Activated CD4-positive, alpha-beta T cell treated with anti-CD3 and anti-CD28 coated beads for 36 hours (primary cell): ENCODE data around the gene CALY. TPM values are rescaled to one million over a fixed set of nuclear protein-coding genes. Genes with fewer than 3 reads are reported as not detected.

ENCODE experiments used
- ATAC-seq: fragments of 200-7000 bp; cut with Tn5 transposase; one replicate; pipeline ENCODE4 v1.10.0; 2021; ENCODE audit warnings: mild to moderate bottlenecking, moderate library complexity
- CTCF ChIA-PET: fragments of 350-600 bp; sonication (Branson Sonifier 250); formaldehyde crosslinking; loops from one replicate; lab custom pipeline; 2021; ENCODE audit warnings: antibody characterized with exemption; lab: Charles Lee
- POLR2A ChIA-PET: fragments of 350-600 bp; sonication (Branson Sonifier 250); formaldehyde crosslinking; loops from one replicate; lab custom pipeline; 2021; ENCODE audit warnings: antibody characterized with exemption, inconsistent platforms; lab: Charles Lee
- DNase-seq: peaks from one replicate; pipeline ENCODE4 v3.0.0-alpha.2; 2020
- H3K27ac Mint-ChIP-seq: one replicate; pipeline ENCODE4 v1.8.0; 2021; ENCODE audit warnings: mixed read lengths
- H3K27me3 Mint-ChIP-seq: one replicate; pipeline ENCODE4 v1.8.0; 2021; ENCODE audit warnings: mixed read lengths
- H3K36me3 Mint-ChIP-seq: one replicate; pipeline ENCODE4 v1.8.0; 2021; ENCODE audit warnings: low read depth, mixed read lengths
- H3K4me1 Mint-ChIP-seq: one replicate; pipeline ENCODE4 v1.8.0; 2021; ENCODE audit warnings: mixed read lengths
- H3K4me3 Mint-ChIP-seq: one replicate; pipeline ENCODE4 v1.8.0; 2021; ENCODE audit warnings: mild to moderate bottlenecking, moderate library complexity, mixed read lengths
- H3K9me3 Mint-ChIP-seq: one replicate; pipeline ENCODE4 v1.8.0; 2021; ENCODE audit warnings: low read depth, mixed read lengths
- intact Hi-C, 2 experiments: fragments of 100-400 bp; cut with DNase I in 1 of 2; cut with micrococcal nuclease in 1 of 2; formaldehyde crosslinking; loops; one replicate each; pipeline versions ENCODE4 v1.14.2 to v1.15.1; 2022 to 2024; cut with DNase I, micrococcal nuclease
- total RNA-seq, 2 experiments: library from RNA; stranded (reverse); gene quantifications; one replicate each; pipeline ENCODE4 v1.2.3, GENCODE V29; 2021

Gene CALY
- total RNA-seq, 2 experiments from 2014 or later, result not detected

DNA sequence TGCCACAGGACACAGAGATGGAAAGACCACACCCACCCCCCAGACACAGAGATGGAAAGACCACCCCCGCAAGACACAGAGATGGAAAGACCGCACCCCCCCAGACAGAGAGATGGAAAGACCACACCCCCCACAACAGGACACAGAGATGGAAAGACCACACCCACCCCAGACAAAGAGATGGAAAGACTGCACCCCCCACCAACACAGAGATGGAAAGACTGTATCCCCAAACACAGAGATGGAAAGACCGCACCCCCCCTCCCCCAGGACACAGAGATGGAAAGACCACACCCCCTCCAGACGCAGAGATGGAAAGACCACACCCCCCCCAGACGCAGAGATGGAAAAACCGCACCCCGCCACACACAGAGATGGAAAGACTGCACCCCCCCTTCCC is 20.0 kb downstream of the CALY start:
- ATAC-seq, result no peak
- DNase-seq, result no peak
- CTCF ChIA-PET, result interaction anchor here (1.9 kb wide), 1 partner anchor 13 kb away, joined by 7 read pairs; no protein-coding TSS in a partner anchor

DNA sequence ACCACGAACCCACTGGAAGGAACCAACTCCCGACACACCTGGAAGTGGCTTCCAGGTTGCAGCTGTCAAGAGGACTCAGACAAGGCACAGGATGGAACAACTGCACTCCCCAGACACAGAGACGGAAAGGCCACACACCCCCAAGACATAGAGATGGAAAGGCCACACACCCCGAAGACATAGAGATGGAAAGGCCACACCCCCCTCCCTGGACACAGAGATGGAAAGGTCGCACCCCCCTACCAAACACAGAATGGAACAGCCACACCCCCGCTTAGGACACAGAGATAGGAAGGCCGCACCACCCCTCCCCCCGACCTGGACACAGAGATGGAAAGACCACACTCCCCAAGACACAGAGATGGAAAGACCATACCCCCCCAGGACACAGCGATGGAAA is 20.4 kb downstream of the CALY start:
- DNase-seq, result no peak
- H3K27ac Mint-ChIP-seq, result no peak overlapping the region
- CTCF ChIA-PET, result interaction anchor here (0.6 to 1.9 kb wide), 3 partner anchors 9 to 746 kb away, joined by 4 to 7 read pairs (median 4); no protein-coding TSS in a partner anchor
- POLR2A ChIA-PET, result no interaction called here
- no peak overlapping the region for H3K4me3 Mint-ChIP-seq
- ATAC-seq, result no peak
- intact Hi-C loops, result no loop called here
- H3K36me3 Mint-ChIP-seq, result no peaks in the 10 kb centered on the region
- H3K4me1 Mint-ChIP-seq, result peaks cover 9% of the 10 kb centered on the region
- no peaks in the 10 kb centered on the region for H3K9me3 Mint-ChIP-seq
- peaks cover 10% of the 10 kb centered on the region for H3K27me3 Mint-ChIP-seq

More for the DNA sequence above, 20.0 kb downstream of the CALY start:
- H3K9me3 Mint-ChIP-seq, result no peaks in the 10 kb centered on the region
- peaks cover 10% of the 10 kb centered on the region for H3K27me3 Mint-ChIP-seq
- POLR2A ChIA-PET, result no interaction called here
- H3K4me3 Mint-ChIP-seq, result no peak overlapping the region
- intact Hi-C loops, result no loop called here
- H3K36me3 Mint-ChIP-seq, result no peaks in the 10 kb centered on the region
- H3K4me1 Mint-ChIP-seq, result peaks cover 9% of the 10 kb centered on the region
- H3K27ac Mint-ChIP-seq, result no peak overlapping the region

DNA sequence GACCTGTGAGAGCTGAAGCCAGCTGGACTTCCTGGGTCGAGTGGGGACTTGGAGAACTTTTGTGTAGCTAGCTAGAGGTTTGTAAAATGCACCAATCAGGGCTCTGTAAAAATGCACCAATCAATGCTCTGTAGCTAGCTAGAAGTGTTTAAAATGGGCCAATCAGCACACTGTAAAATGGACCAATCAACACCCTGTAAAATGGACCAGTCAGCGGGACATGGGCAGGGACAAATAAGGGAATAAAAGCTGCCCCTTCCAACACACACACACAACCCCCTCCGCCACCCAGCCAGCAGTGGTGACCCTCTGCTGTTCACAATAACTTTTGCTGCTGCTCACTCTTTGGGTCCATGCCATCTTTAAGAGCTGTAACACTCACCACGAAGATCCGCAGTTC is 20.8 kb downstream of the CALY start:
- no peak overlapping the region for H3K27ac Mint-ChIP-seq
- ATAC-seq (no peak), DNase-seq (no peak)
- no peaks in the 10 kb centered on the region for H3K9me3 Mint-ChIP-seq
- peaks cover under 1% of the 10 kb centered on the region for H3K36me3 Mint-ChIP-seq
- no peak overlapping the region for H3K4me3 Mint-ChIP-seq
- H3K4me1 Mint-ChIP-seq, result peaks cover 9% of the 10 kb centered on the region
- intact Hi-C loops, result no loop called here
- peaks cover 10% of the 10 kb centered on the region for H3K27me3 Mint-ChIP-seq
- ChIA-PET POLR2A (no interaction called here), CTCF (interaction anchor here (0.6 to 1.9 kb wide), 4 partner anchors 9 to 745 kb away, joined by 4 to 7 read pairs (median 4); no protein-coding TSS in a partner anchor)

DNA sequence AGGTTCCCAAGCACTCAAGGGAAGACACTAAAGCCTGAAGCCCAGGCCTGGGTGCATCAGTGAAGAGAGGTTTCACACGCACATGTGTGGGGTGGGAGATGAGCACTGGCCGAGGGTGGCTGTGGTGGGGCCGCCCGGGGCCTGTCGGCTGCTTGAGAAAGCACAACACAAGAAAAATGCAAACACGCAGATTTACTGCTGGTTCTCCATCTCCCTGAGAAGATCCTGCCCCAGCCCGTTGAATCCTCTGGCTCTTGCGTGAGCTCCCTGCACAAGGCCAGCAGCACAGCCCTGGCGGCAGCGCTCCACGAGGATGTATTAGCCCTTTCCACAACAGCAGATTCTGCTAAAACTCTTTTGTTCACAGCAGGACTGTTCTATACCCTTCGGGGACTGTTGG is 21.8 kb downstream of the CALY start:
- ChIA-PET POLR2A (no interaction called here), CTCF (interaction anchor here (0.6 to 2.0 kb wide), 5 partner anchors 8 to 458 kb away, joined by 3 to 7 read pairs (median 4); no protein-coding TSS in a partner anchor)

DNA sequence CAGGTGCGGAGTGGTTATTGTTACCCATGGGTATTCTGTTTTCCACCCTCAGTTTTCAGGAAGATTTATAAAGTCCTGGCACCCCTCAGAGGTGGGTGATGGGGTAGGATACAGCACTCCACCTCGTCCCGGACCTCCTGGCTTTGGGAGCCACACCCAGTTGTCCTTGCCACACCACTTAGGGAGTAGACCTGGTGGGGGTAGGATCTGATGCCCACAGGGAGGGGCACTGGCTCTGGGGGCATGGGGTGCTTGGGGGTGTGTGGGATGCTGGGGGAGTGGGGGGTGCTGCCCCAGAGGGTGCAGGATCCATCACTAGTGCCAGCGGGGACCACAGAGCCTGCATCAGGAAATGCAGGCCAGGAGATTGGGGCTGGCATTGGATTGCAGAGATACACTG is 23.5 kb downstream of the CALY start:
- Mint-ChIP-seq H3K9me3 (no peaks in the 10 kb centered on the region), H3K27me3 (no peaks in the 10 kb centered on the region), H3K36me3 (peaks cover 9% of the 10 kb centered on the region), H3K4me3 (no peak overlapping the region), H3K27ac (no peak overlapping the region), H3K4me1 (peaks cover 6% of the 10 kb centered on the region)
- DNase-seq (no peak), ATAC-seq (no peak)
- ChIA-PET POLR2A (no interaction called here), CTCF (interaction anchor here (0.7 to 0.9 kb wide), 2 partner anchors 44 to 52 kb away, joined by 3 read pairs; no protein-coding TSS in a partner anchor)
- intact Hi-C loops, result no loop called here

More for the DNA sequence above, 21.8 kb downstream of the CALY start:
- Mint-ChIP-seq H3K36me3 (peaks cover 6% of the 10 kb centered on the region), H3K9me3 (no peaks in the 10 kb centered on the region), H3K4me1 (peaks cover 9% of the 10 kb centered on the region), H3K27ac (no peak overlapping the region), H3K4me3 (no peak overlapping the region), H3K27me3 (peaks cover 6% of the 10 kb centered on the region)
- ATAC-seq (no peak), DNase-seq (no peak)
- intact Hi-C loops, result no loop called here

DNA sequence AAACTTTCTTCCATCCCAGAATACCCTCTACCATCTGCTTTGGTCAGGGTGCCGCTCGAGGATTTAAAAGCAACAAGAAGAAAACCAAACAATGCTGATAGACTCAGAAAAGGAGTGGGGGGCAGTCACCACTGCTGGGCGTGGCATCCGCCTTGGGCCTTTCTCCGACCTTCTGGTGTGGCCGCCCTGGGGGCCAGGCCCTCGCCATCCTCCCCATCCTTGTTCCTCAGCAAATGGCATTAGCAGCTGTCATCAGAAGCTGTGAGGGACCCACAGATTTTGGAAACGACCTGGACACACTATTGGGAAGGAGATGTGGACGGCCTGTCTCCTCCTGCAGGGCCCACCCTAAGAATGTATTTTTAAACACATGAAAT is 23.9 kb downstream of the CALY start:
- ChIA-PET POLR2A (no interaction called here), CTCF (interaction anchor here (0.7 to 0.9 kb wide), 2 partner anchors 44 to 52 kb away, joined by 3 read pairs; no protein-coding TSS in a partner anchor)
- Mint-ChIP-seq H3K4me3 (no peak overlapping the region), H3K27ac (no peak overlapping the region), H3K27me3 (no peaks in the 10 kb centered on the region), H3K9me3 (no peaks in the 10 kb centered on the region), H3K4me1 (peaks cover 7% of the 10 kb centered on the region), H3K36me3 (peaks cover 12% of the 10 kb centered on the region)
- ATAC-seq (no peak), DNase-seq (no peak)
- intact Hi-C loops, result no loop called here

DNA sequence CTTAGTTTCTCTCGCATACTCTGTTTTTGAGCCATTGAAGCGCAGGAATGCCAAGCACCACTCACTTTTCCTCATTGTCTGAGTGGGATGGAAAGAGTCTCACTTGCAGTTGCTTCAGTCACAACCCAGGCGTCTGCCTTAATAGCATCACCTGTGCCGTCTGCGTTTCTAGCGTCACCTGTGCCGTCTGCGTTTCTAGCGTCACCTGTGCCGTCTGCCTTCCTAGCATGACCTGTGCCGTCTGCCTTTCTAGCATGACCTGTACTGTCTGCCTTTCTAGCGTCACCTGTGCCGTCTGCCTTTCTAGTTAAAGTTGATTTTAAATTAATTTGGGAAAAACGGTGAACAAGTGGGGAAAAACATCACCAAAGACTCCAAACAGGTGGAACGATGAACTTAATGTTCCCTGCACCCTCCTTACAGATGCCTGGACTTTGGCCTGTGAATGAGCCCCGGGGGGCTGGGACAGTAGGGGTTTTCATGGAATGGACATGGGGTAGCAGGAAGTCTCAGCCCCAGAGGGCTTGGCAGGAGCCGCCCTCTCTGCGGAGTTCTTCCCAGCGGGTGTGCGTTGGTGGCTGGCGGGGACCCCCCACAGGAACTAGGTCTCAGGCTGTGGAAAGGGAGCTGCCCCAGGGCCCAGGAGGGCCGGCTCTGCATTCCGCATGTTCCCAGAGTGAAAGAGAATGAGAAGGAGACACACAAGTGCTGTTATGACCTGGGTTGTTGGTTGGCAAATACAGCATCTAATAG is 24.5 kb downstream of the CALY start:
- Mint-ChIP-seq H3K27me3 (no peaks in the 10 kb centered on the region), H3K36me3 (peaks cover 14% of the 10 kb centered on the region), H3K9me3 (no peaks in the 10 kb centered on the region), H3K27ac (no peak overlapping the region), H3K4me3 (no peak overlapping the region), H3K4me1 (peaks cover 13% of the 10 kb centered on the region)
- intact Hi-C loops, result no loop called here
- ChIA-PET POLR2A (no interaction called here), CTCF (no interaction called here)
- DNase-seq (no peak), ATAC-seq (no peak)

DNA sequence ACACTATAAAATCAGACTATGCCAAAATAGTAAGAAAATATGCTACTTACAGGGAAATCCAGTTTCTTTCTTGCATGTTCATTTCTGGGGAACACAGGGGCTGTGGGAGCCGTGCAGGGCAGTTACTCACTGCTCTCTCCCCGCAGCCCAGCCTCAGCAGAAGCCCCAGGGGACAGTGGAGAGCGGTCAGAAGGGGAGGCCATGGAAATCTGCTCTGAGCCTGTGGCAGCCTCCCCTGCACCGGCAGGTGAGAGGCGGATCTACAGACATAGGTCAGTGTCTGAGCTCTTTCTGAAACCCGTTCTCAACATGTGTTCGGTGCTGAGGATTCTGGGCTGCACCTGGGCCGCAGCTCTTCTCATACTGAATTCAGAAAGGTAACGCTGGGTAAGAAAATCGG is 25.1 kb downstream of the CALY start:
- ATAC-seq (no peak), DNase-seq (no peak)
- intact Hi-C loops, result no loop called here
- H3K9me3 Mint-ChIP-seq, result no peaks in the 10 kb centered on the region
- CTCF ChIA-PET, result interaction anchor here (1.3 kb wide), 1 partner anchor 17 kb away, joined by 4 read pairs; no protein-coding TSS in a partner anchor
- POLR2A ChIA-PET, result no interaction called here
- H3K36me3 Mint-ChIP-seq, result peaks cover 15% of the 10 kb centered on the region
- peaks cover 18% of the 10 kb centered on the region for H3K4me1 Mint-ChIP-seq
- no peaks in the 10 kb centered on the region for H3K27me3 Mint-ChIP-seq
- no peak overlapping the region for H3K27ac Mint-ChIP-seq
- H3K4me3 Mint-ChIP-seq, result no peak overlapping the region

DNA sequence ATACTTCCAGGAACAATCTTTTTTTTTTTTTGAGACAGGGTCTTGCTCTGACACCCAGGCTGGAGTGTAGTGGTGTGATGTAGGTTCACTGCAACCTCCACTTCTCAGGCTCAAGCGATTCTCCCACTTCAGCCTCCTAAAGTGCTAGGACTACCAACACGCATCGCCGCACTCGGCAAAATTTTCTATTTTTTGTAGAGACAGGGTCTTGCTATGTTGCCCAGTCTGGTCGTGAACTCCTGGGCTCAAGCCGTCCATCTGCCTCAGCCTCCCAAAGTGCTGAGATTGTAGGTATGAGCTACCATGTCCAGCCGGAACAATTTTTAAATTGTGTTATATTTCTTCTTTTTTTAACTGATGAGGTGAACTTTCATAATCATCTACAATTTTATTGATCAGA is 25.9 kb downstream of the CALY start:
- Mint-ChIP-seq H3K27ac (no peak overlapping the region), H3K4me1 (peaks cover 22% of the 10 kb centered on the region), H3K27me3 (no peaks in the 10 kb centered on the region), H3K9me3 (no peaks in the 10 kb centered on the region), H3K4me3 (no peak overlapping the region), H3K36me3 (peaks cover 15% of the 10 kb centered on the region)
- ChIA-PET POLR2A (no interaction called here), CTCF (interaction anchor here (1.3 kb wide), 1 partner anchor 18 kb away, joined by 4 read pairs; no protein-coding TSS in a partner anchor)
- ATAC-seq (no peak), DNase-seq (no peak)
- intact Hi-C loops, result no loop called here

DNA sequence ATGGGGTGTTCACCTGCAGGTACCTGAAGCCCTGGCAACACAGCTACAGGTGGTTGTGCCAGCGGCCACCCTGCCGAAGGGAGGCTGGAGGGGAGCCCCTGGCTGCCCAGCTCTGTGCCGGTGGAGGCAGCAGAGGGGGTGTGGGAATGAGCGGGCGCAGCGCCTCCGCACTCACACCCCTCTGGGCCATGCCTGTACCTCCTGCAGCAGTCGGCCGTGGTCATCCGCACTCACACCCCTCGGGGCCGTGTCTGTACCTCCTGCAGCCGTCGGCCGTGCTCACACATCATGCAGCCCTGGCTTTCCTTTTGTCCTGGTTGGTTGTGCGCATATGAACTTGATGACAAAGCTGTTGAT is 26.3 kb downstream of the CALY start:
- intact Hi-C loops, result no loop called here
- no peaks in the 10 kb centered on the region for H3K27me3 Mint-ChIP-seq
- H3K4me1 Mint-ChIP-seq, result peaks cover 26% of the 10 kb centered on the region
- DNase-seq, result no peak
- ChIA-PET CTCF (interaction anchor here (1.3 kb wide), 1 partner anchor 19 kb away, joined by 4 read pairs; no protein-coding TSS in a partner anchor), POLR2A (no interaction called here)
- H3K27ac Mint-ChIP-seq, result no peak overlapping the region
- no peaks in the 10 kb centered on the region for H3K9me3 Mint-ChIP-seq
- peaks cover 15% of the 10 kb centered on the region for H3K36me3 Mint-ChIP-seq
- no peak overlapping the region for H3K4me3 Mint-ChIP-seq
- no peak for ATAC-seq

DNA sequence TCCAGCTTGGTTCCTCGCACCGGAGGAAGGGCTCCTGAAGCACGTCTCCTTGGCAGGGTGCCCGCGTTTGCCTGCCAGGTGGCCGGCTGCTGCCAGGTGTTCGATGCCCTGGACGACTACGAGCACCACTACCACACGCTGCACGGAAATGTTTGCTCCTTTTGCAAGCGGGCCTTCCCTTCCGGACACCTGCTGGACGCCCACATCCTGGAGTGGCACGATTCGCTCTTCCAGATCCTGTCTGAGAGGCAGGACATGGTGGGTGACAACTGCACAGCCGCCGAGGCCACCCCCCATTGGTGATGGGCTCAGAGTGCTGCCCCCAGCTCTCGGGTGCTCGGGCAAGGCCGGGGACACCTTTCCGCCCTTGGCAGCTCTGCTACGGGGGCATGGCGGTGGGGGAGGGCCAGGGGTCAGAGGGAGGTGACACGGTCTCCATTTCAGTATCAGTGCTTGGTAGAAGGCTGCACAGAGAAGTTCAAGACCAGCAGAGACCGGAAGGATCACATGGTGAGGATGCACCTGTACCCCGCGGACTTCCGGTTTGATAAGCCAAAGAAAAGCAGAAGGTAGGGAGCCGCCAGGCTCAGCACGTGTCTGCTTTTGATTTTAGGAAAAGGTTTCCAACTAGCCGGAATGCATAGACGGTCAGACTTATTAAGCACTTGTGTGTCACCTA is 26.8 kb downstream of the CALY start:
- H3K4me1 Mint-ChIP-seq, result peaks cover 28% of the 10 kb centered on the region
- H3K27ac Mint-ChIP-seq, result no peak overlapping the region
- peaks cover 15% of the 10 kb centered on the region for H3K36me3 Mint-ChIP-seq
- intact Hi-C loops, result loop anchor here (1.0 to 5.0 kb wide), 11 partner anchors 14 to 1409 kb away; partner anchors contain the start of genes FUOM (in 2 of the 2), DPYSL4 (in 1 of the 2), ECHS1 (in 1 of the 2) and LRRC27 (in 1 of the 2)
- POLR2A ChIA-PET, result no interaction called here
- no peak for ATAC-seq
- no peaks in the 10 kb centered on the region for H3K27me3 Mint-ChIP-seq
- CTCF ChIA-PET, result interaction anchor here (1.3 kb wide), 1 partner anchor 19 kb away, joined by 4 read pairs; no protein-coding TSS in a partner anchor
- no peaks in the 10 kb centered on the region for H3K9me3 Mint-ChIP-seq
- peak overlapping the region; percentile 100 for H3K4me3 Mint-ChIP-seq
- no peak for DNase-seq
